GM06990 (cell line): Measurements from ENCODE around the gene GRID2.

ENCODE experiments used
- DNase-seq: peaks from one replicate; pipeline ENCODE4 v3.0.0-alpha.2; 2011; ENCODE audit not compliant: insufficient read length; ENCODE audit errors: extremely low read depth
- H3K27me3 ChIP-seq: replicated peaks from 2 replicates; pipeline ENCODE4 v1.6.0; 2011; ENCODE audit warnings: low read length; ENCODE audit not compliant: control insufficient read depth, insufficient read depth
- H3K36me3 ChIP-seq: 2 replicates; pipeline ENCODE4 v1.5.1; 2011; ENCODE audit warnings: low read length; ENCODE audit not compliant: control insufficient read depth, insufficient read depth
- H3K4me3 ChIP-seq: replicated peaks from 2 replicates; pipeline ENCODE4 v1.5.1; 2011; ENCODE audit warnings: low read depth, mild to moderate bottlenecking, control low read depth, low read length
- TF ChIP-seq, protein P1 (sequence below): IDR thresholded peaks from 2 replicates; pipeline ENCODE4 v1.5.1; 2011; ENCODE audit warnings: low read length, control low read depth, mild to moderate bottlenecking, inconsistent platforms; ENCODE audit not compliant: insufficient read depth, poor library complexity, severe bottlenecking

The GRID2 gene

DNA sequence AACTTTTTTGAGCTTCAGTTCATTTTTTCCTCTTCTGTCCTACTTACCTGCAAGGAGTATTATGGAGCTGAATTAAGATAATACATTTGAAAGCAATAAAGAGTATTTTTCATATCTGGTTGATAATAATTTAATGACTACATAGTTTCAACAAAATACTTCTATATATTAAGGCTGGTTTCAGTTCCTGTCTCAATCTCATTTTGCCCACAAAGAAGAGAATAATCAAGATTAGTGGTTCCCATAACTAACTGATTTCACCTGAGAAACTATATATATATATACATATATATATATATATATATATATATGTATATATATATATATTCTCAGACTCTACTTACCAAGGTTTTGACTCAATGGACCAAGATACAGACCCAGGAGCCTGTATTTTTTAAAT lies 1437.1 kb downstream of the GRID2 start:
- Histone ChIP-seq H3K4me3 (no peak overlapping the region), H3K36me3 (no peaks in the 10 kb centered on the region), H3K27me3 (no peaks in the 10 kb centered on the region)
- DNase-seq: no peak
- TF ChIP-seq, protein P1, sequence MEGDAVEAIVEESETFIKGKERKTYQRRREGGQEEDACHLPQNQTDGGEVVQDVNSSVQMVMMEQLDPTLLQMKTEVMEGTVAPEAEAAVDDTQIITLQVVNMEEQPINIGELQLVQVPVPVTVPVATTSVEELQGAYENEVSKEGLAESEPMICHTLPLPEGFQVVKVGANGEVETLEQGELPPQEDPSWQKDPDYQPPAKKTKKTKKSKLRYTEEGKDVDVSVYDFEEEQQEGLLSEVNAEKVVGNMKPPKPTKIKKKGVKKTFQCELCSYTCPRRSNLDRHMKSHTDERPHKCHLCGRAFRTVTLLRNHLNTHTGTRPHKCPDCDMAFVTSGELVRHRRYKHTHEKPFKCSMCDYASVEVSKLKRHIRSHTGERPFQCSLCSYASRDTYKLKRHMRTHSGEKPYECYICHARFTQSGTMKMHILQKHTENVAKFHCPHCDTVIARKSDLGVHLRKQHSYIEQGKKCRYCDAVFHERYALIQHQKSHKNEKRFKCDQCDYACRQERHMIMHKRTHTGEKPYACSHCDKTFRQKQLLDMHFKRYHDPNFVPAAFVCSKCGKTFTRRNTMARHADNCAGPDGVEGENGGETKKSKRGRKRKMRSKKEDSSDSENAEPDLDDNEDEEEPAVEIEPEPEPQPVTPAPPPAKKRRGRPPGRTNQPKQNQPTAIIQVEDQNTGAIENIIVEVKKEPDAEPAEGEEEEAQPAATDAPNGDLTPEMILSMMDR: no peak

GRCh38 chr4:93743022-93743421 lies 1439.3 kb downstream of the GRID2 start:
- TF ChIP-seq, protein P1: no peak
- no peak for DNase-seq
- H3K4me3 ChIP-seq: no peak overlapping the region
- H3K27me3 ChIP-seq: no peaks in the 10 kb centered on the region
- no peaks in the 10 kb centered on the region for H3K36me3 ChIP-seq

DNA sequence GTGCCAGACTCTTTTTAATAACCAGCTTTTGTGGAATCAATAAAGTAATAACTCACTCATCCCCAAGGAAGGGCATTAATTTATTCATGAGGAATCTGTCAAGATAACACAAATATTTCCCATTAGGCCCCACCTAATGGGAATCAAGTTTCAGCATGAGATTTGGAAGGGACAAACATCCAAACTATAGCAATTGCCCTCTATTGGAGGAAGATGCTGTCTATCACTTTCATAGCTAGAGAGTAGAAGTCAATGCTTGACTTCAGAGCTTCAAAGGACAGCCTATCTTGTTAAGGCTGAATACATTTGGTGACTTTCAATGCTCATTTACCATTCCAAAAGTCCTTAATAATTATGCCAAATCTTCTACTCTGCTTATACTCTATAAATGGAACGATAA lies 1439.9 kb downstream of the GRID2 start:
- Histone ChIP-seq H3K36me3 (no peaks in the 10 kb centered on the region), H3K4me3 (no peak overlapping the region), H3K27me3 (no peaks in the 10 kb centered on the region)
- TF ChIP-seq, protein P1: no peak
- DNase-seq: no peak

DNA sequence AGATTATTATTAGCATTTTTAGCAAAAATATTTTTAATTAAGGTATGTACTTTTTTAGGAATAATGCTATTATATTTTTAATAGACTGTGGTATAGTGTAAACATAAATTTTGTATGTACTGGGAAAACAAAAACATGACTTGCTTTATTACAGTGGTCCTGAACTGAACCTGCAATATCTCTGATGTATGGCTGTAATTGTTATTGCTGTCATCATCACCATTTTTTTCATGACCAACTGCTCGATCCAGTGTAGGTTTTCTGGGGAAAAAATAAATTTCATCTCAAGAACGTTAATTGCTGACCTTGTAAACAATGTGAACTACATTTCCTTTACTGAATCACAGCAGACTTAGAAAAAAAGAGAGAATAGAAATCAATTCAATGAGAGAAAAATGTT lies 1441.2 kb downstream of the GRID2 start:
- H3K27me3 ChIP-seq: no peaks in the 10 kb centered on the region
- DNase-seq: no peak

DNA sequence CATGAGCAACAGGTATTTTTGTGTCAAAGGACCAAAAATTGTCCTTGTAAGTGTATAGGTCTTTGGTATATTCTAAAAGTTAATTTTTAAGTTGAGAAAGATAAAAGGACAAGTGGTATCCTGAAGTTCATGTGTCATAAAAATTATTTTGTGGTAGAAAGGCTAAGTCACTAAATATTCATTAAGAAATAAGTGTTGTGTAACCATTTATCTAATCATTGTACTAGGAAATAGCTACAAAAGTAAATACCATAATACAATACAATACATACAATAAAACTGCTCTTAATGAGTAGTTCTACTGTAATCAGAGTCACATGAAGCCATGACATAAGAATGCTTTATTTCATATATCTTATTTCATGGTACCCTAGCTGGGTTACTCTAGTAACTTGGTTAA lies 1442.3 kb downstream of the GRID2 start:
- no peaks in the 10 kb centered on the region for H3K27me3 ChIP-seq
- TF ChIP-seq, protein P1: no peak
- H3K36me3 ChIP-seq: no peaks in the 10 kb centered on the region

More for the DNA sequence above, 1441.2 kb downstream of the GRID2 start:
- Histone ChIP-seq H3K36me3 (no peaks in the 10 kb centered on the region), H3K4me3 (no peak overlapping the region)
- TF ChIP-seq, protein P1: no peak

GRCh38 chr4:93747220-93747619 lies 1443.5 kb downstream of the GRID2 start:
- DNase-seq: no peak
- TF ChIP-seq, protein P1: no peak
- Histone ChIP-seq H3K27me3 (no peaks in the 10 kb centered on the region), H3K4me3 (no peak overlapping the region), H3K36me3 (no peaks in the 10 kb centered on the region)

More for the DNA sequence above, 1442.3 kb downstream of the GRID2 start:
- no peak for DNase-seq
- H3K4me3 ChIP-seq: no peak overlapping the region
